Superior temporal gyrus (tissue), 1 donor: ENCODE measurements around the gene GNAO1.

Experiments
- DNase-seq: peaks from one replicate; pipeline ENCODE4 v3.0.0-alpha.2; 2016; ENCODE audit errors: extremely low spot score

The GNAO1 gene

DNA sequence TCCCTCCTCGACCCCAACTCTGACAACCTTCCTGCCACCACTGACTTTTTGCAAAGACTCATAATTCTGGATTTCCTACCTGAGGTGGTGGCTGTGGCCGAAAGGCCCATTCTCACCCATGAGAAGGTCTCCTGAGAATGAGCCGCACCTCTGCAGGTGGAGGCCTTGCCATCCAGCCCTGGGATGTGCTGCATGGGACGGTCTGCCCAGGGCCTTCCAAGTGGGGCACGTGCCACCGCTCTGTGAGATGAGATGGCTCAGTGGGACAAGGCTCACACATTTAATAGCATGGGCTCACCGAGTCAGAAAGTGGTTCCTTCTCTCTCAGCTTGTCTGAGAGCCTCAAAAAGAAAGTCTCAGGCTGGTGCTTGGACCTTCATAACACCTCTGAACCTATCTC lies 121.3 kb downstream of the GNAO1 start:
- no peak for DNase-seq

DNA sequence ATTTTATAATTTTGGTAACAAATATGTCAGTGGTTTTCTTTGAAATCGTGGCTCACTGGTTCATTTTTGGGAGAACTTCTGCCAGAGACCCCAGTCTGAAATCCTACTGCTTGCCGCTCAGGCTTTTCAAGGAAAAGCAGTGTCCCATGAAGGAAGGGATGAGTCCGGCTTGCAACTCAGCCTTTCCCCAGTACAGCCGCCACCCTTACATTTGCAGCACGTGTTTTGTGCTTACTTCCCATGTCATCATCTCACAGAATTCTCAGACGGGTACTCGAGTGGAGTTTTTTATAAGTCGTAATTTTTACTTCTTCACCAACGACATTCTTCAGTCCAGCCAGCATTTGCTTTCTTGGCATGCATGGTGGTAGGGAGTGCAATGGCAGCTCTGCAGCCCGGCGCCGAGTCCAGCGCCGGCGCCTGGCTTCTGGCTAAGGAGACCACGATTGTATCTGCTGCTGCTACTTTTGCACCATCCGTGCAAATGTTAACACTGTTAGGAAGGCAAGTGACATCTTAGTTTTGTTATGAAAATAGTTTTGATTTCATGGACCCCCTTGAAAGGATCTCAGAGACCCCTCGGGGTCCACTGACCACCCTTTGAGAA lies 123.1 kb downstream of the GNAO1 start:
- DNase-seq: no peak

DNA sequence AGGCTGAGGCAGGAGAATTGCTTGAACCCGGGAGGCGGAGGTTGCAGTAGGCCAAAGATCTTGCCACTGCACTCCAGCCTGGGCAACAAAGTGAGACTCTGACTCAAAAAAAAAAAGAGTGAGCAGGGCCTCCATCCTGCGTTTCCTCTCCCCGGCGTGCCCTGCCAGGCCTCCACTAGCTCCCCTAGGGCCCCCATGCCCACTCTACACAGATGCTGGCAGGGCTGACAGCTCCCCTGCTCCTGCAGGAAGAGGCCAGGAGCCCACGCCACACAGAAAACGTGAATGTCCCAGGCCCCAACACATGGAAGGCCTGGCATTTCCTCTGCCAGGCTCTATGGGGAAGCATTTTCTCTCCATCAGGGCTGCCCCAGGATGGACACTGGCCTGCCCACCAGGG lies 124.7 kb downstream of the GNAO1 start:
- no peak for DNase-seq

DNA sequence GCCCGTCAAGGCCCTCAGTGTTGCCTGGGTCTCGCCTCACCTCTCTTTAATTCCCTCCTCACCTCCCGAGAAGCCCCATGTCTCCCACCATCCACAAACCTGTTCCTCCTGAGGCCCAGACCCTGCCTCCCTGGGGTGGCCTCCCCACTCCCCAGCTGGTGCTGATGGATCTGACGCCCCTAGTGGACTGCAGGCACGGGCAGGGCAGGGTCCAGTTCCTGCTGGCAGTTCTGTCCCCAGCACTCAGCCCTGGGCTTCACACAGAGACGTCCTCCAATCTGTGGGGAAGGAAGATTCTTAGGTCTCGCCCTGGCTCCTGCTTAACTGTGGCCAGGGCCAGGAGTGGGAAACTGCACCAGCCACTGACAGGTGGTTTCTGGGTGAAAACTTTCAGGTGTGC lies 125.3 kb downstream of the GNAO1 start:
- no peak for DNase-seq

GRCh38 chr16:56317998-56318826 lies 126.9 kb downstream of the GNAO1 start:
- peak; percentile 96 for DNase-seq

DNA sequence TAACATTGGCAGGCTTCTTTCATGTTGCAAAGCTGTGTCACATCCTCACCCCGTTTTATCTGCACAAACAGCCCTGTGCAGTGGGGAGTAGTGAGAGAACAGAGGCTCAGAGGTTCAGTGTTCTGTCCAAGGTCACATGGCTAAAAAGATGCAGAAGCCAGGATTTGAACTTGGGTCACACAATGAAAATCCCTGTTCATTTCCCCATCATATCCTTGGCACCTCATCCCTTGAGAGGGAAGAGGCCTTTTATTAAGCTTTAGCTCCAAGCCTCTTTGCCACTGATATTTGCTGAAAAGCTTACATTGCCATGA lies 127.5 kb downstream of the GNAO1 start:
- no peak for DNase-seq

- DNase-seq: peak; percentile 58
Measured at GRCh38 chr16:56319376-56319775, 128.1 kb downstream of the GNAO1 start.

DNA sequence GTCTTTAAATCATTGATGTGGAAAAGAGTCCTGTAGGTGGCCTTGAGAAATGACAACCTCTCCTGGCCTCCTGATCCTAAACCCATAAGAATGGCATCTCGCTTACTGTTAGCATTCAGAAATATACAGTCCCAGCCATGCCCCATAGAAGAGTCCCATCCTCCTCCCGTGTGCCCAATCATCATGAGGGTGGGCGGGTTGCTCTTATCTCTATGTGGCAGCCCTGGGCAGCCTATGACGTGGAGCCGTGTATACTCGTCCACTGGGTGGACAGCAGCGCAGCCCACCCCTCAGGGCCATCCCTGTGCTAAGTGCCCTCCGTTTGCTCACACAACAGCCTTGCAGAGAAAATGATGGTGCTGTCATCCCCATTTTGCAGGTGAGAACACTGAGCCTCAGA lies 128.8 kb downstream of the GNAO1 start:
- no peak for DNase-seq

GRCh38 chr16:56320811-56321558 lies 129.7 kb downstream of the GNAO1 start:
- peak; percentile 18 for DNase-seq

GRCh38 chr16:56321571-56321970 lies 130.3 kb downstream of the GNAO1 start:
- DNase-seq: peak; percentile 4

GRCh38 chr16:56324406-56324805 lies 133.1 kb downstream of the GNAO1 start:
- DNase-seq: no peak

DNA sequence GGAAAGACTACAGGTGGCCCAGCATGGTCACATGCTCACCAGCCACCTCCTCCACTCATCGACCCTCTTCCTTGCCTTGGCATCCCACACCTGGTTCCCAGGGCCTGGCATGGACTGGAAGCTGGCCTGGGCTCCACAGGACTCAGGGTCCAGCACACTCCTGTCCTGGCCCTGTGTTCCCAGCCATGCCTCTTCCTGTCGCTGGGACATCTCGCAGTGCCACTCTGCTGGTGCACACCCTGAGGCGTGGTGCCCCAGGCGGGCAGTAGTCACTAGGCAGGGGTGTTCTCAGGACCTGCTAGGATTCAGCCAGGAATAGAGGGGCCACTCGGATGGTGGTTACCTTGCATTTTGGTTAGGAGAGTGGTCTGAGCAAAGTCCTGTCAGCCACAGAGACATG lies 134.7 kb downstream of the GNAO1 start:
- DNase-seq: no peak

DNA sequence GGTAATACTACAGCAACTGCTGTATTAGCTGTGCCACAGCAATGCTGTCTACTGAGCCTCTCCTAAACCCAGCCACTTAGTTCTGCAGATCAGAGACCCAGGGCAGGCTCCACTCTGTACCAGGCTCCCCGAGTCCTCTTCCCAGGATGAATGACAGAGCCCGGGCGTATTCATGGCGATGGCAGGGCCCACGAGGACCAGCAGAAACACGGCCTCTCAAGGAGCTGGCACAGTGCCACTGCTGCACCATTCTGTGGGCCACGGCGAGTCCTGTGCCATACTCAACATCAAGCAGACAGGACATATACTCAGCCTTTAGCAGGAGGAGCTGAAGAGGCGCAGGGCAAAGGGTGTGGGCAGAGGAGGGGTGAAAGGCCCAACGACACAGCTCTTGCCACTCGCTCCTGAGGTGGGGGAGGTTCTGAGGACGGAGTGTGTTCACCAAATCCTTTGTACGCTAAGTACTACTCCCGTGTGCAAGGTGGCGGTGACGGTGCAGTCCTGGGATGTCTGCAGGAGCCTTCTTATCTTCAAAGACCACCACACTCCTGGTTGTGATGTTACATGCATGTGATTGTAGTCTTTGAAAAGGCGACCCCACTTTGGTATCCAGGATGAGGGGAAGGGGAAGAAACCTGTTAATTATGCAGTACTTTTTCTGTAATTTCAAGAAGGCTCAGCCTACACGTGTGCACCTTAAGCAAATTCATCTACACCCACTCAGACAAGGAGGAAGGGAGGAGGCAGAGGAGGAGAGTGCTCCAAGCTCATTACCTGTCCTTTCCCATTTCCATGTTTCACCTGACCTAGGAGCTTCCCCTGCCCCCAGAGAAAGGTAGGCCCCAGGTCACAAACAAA lies 136.0 kb downstream of the GNAO1 start:
- DNase-seq: no peak

- DNase-seq: no peak
Measured at GRCh38 chr16:56327929-56328258, 136.6 kb downstream of the GNAO1 start.

GRCh38 chr16:56328276-56329022 lies 137.2 kb downstream of the GNAO1 start:
- no peak for DNase-seq

GRCh38 chr16:56329887-56330286 lies 138.6 kb downstream of the GNAO1 start:
- DNase-seq: no peak

- DNase-seq: no peak
Measured at GRCh38 chr16:56330476-56330875, 139.2 kb downstream of the GNAO1 start.

DNA sequence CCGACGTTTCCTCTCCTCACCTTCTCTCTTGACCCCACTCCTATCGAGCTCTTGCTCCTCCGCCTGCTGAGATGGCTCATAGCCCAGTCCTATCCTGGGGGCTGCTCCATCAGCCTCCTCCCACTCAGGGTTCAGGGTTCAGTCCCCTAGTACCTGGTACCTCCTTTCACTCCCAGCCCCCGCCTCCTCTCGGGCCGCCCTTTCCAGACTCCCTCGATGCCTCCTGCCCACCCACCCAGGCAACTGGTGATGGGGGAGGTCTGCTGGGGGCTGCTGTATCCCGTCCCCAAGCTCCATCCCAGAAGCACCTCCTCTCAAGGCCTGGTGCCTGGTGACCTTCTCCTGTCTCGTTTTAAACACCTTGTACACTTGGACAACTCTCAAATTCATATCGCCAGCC lies 140.1 kb downstream of the GNAO1 start:
- DNase-seq: no peak

DNA sequence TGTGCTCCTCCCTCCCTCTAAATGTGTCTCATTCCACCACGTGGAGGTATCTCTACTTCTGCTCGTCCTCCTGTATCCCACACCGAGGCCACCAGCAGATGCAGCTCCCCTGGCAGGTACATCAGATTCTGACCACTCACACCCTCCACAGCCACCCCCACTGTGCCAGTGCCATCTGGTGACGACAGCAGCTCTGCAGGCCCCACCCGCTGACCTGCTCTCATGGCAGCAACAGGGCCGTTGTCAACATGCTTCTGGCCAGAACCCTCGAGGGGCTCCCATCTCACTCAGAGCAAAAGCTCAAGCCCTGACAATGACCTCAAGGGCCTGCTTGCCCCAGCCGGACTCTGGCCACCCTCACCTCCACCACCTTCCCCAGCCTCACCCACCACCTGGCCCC lies 140.6 kb downstream of the GNAO1 start:
- no peak for DNase-seq

- DNase-seq: peak; percentile 74
Measured at GRCh38 chr16:56332464-56333079, 141.3 kb downstream of the GNAO1 start.

DNA sequence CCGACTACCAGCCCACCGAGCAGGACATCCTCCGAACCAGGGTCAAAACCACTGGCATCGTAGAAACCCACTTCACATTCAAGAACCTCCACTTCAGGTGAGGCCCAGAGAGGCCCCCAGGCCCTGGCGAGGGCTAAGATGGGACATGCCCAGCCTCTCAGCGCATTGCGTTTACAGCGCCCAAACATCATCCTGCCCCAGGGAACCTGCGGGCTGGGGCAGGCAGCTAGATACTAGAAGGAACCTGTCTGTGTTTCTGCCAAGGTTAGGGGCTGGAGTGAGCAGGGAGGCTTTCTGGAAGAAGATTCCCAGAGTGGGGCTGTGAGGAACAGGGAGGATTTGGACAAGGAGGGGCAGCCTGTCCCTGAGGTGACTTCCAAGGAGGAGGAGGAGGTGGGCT lies 143.5 kb downstream of the GNAO1 start:
- DNase-seq: no peak
